GM03348 (cell line): ENCODE data around the gene COX4I1.

Experiments used
- DNase-seq: peaks from one replicate; pipeline ENCODE4 v3.0.0; 2012; ENCODE audit warnings: low spot score

The COX4I1 gene

DNA sequence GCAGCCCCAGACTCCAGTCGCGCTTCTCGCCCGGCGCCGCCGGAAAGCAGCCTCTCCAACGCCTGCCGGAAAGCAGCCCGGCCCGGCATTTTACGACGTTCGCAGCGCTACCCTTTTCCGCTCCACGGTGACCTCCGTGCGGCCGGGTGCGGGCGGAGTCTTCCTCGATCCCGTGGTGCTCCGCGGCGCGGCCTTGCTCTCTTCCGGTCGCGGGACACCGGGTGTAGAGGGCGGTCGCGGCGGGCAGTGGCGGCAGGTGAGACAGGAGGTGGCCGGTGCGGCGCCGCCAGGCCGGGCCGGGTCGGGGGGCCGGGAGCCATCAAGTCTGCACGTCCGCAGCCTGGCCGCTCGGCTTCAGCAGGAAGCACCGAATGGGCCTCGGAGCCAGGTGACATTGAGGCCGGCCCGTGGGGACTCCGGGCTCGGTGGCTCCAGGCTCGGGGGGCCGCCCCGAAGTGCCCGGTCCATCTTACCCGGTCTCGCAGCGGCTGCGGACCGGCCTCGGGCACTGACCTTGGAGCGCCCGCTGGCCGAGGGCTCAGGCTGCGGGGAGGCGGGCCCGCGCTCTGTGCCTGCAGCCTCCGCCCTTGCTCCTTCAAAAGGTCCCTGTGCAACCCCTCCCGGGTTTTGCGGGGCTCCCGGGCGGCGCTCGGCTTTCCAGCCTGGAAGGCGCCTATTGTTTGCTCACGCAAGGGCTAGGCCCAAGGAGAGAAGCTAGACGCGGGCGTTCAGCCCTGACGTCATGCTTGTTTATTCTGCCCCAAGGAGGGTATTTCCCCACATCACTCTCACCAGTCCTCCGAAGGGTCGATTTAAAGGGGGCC is at the start of gene COX4I1, which contains the start of gene EMC8:
Gene COX4I1, plus strand, starts transcription at position 199 of the 824 bp plus-strand sequence. CDS start 1,511 bp downstream, outside the sequence.
Gene EMC8, minus strand, starts transcription at position 48 of the 824 bp plus-strand sequence. CDS start 249 bp downstream, outside the sequence.
- peak; percentile 98 for DNase-seq

DNA sequence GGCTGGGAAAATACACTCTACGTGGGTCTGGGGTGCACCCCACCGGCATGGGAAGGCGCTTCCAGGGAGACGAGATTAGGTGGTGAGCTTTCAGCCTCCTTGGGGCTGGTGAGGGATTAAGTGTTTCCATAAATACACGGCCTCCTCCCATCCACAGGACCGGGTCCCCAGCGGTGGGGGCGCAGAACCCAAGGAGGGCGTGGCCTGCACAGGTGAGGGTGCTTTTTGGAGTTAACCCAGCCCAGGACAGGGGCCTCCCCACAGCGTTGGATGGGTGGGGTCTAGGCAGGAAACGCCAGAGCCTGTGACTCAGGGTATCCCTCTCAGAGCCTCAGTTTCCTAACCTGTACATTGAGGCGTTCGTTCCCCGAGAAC is 49.7 kb upstream of the COX4I1 start:
- DNase-seq, result no peak

DNA sequence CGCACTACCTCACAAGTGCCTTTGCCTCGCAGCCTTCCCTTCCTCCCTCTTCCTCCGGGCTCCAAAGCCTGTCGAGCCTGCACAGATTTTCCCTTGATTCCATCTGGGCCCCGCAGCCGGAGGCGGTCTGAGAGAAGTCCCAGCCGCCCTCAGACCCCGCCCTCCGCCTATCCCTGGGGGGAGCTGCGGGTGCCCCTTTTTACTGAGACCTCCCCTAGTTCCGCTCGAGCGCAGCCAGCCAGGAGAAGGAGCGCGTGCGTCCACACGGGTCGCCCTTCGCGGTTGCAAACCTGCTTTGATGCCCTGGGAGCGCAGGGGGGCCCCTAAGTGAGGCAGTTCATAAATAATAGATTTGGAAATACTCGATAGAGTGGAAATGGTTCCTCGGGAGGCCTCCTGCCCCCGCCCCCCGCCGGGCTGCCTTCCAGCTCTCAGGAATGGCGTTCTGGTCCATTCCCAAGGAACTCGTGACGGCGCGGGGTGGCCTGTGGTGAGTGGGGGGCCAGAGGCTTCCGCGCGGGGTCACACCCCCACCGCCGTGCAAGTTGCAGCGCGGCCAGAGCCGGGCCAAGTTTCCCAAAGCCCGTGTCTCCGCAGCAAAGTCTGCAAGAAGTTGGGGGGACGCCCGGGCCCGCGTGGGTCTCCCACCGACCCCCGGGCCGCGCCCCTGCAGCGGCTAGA is 49.2 kb upstream of the COX4I1 start:
- DNase-seq, result peak; percentile 89

DNA sequence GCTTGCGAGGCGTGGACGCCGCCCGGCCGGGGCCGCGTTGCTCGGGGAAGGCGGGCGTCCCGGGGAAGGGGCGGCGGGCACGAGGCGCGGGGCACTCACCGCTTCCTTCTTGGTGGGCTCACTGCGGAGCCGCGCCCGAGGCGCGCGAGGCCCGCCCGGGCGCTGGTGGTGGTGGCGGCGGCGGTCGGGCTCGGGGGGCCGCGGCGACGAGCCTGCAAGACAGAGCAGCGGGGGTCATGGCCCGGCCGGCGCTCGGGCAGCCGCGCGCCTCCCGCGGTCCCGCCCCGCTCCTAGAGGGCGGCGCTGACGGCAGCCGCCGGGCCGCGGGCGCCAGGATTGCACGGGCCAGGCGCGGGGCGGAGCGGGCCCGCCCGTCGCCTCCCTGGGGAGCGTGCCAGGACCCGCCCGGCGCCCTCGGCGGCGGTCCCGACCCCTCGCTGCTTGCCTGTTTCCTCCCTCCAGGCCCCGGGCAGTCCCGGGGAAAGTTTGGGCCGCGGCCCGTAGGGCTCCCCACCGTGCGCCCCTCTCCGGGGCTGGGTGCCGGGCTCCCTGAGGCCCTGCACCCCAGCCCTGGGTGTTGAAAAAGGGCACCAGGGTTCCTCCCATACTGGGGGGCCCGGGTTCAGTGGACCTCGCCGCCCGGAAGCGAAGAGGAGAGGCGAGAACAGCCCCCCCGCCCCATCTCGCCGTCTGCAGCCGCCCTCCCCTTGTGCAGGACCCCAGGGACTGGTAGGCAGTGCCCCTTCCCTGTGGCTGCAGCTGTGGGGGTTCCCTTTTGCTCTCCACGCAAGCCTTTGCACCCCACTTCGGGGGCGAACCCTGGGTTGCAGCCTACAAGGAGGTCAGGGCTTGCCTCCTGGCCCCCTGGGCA is 48.4 kb upstream of the COX4I1 start, which contains the start of gene C16orf74:
Gene C16orf74, minus strand, starts transcription at position 270 of the 871 bp plus-strand sequence. CDS start 15,879 bp downstream, outside the sequence.
- peak; percentile 96 for DNase-seq

DNA sequence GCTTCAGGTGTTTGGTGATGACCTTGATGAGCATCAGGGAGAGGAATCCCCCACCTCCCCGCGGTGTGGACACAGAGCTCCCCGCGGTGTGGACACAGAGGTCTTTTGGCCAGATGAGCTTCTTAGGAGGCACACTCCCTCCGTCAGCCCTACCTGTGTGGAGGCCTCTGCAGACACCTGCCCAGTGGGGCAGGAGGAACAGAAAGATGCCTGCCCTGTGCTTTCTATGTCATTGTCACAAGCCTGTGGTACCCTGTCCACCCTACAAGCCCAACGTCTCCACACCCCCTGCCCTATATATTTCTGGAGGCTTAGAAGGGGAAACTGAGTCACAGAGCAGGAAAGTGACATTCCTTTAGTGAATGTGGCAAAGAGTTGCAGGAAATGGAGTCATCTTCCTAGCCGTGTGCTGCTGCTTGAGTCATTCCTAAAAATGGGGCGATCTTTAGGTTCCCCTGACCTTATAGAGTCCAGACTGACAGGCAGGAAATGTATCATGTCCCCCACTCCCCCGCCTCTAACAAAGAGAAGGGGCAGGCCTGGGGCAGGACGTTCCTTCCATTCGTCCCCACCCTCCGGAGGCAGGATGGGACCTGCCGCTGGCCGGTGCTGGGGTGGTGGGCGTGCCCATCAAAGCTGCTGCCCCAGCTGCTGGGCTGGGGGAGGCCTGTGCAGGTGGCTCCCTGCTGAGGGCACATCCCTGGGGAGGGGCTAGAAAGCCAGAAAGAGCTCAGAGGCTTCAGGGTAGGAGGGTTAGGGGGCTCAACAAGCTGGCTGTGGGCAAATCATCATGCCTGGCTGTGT is 47.6 kb upstream of the COX4I1 start:
- no peak for DNase-seq

DNA sequence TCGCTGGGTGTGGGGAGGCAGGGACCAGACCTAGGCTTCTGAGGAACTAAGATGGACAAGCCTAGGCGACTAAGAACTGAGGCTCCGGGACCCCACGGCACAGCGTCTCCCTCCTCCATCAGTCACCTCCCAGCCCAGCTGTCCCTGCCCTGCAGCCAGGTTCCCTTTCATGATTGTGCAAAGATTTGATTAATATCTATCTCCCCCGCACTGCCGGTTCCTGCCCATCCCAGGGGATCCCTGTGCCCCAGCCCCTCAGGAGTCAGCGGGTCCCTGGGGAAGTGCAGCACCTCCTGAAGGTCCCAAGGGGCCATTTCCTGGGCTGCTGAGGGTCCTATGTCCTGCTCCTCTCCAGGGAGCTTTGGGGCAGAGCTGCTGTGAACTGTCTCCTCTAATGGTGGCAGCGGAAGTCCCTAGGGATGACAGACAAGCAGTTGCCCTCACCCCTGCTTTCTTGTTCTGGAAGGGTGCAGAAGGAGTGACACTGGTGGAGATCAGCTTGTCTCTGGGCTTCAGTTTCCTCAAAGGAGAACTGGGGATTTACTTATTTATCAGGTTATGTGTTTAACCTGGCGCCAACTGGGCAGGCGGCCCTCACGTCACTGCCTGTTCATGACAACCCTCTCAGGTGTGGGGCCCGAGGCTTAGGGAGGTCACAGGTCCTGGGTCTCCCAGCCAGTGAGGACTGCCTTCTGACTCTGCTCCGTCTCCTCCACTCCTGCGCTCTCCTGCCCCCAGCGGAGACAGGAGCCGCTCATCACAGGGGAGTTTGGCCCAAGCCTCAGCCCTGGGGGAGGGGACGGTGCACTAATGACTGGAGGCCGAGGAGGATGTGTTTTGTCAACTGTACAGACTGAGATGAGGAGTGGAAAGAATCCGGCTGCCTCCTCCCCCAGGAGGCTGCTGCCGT is 46.7 kb upstream of the COX4I1 start:
- no peak for DNase-seq

- DNase-seq, result no peak
Observed at GRCh38 chr16:85753559-85753958, 45.9 kb upstream of the COX4I1 start.

DNA sequence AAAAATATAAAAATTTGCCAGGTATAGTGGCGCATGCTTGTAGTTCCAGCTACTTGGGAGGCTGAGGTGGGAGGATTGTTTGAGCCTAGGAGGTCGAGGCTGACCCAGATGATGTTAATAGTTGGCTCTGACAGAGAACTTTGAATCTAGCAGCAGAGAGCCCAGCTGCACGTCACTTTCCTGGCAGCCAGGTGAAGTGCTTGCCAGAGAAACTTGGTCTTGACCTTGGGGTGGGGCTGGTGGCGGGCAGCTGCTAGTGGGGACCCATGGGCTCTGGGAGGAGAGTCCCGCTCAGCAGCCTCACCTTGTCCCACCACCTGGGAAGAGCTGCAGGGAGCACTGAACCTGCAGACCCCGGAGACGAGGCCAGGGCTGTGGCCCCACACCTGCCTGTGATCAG is 45.5 kb upstream of the COX4I1 start:
- DNase-seq, result no peak

DNA sequence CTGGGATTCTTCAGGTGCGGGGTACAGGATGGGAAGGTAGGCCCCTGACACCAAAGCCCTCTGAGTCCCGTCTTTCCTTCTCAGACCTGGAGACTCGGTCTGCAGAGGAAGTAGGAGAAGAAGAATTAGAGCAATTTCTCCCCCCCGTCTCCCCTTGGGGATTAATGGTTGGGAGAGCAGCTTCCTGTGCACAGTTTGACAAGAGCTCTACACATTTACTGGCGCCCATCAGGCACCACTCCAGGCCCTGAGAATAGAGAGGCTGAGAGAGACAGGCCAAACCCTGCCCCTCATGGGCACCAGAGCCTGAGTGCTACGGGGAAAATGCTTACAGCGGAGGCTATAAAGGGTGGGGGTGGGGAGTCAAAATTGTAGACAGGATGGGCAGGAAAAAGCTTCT is 45.1 kb upstream of the COX4I1 start:
- DNase-seq, result no peak

GRCh38 chr16:85755929-85756768 is 43.3 kb upstream of the COX4I1 start:
- DNase-seq, result no peak

DNA sequence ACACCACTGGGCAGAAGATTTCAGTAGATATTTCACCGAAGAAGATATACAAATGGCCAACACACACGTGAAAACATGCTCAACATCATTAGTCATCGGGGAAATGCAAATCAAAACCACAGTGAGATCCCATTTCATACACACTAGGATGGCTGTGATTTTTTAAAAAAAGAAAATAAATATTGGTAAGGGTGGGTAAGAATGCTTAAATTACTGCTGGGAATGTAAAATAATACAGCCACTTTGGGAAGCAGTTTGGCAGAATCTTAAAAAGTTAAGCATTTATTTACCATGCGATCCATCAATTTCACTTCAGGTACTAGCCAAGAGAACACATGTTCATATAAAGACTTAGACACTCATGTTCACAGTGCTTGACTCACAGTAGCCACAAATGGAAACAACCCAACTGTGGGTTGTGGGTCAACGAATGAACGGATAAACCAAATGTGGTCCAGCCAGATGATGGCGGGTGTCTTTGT is 42.1 kb upstream of the COX4I1 start:
- DNase-seq, result no peak

DNA sequence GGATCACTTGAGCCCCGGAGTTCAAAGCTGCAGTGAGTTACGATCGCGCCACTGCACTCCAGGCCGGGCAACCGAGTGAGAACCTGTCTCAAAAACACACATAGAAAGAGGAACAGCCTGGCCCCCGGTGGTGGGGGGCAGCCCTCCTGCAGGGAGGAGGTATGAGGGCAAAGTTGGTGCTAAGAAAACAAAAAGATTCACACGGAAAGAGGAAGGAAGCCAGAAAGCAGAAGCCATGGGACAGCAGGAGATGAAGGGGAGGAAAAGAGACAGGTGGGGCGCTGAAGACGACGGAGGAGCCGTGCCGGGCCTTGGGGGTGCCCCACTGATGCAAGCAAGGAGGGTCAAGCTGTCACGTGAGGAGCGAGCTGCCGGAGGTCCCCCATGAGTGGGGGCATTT is 40.4 kb upstream of the COX4I1 start:
- DNase-seq, result no peak

- no peak for DNase-seq
Observed at GRCh38 chr16:85759631-85760419, 39.7 kb upstream of the COX4I1 start.

GRCh38 chr16:85761861-85762260 is 37.6 kb upstream of the COX4I1 start:
- no peak for DNase-seq

GRCh38 chr16:85762970-85763369 is 36.5 kb upstream of the COX4I1 start:
- no peak for DNase-seq

- DNase-seq, result no peak
Observed at GRCh38 chr16:85763616-85764015, 35.9 kb upstream of the COX4I1 start.

- no peak for DNase-seq
Observed at GRCh38 chr16:85765211-85765610, 34.3 kb upstream of the COX4I1 start.

GRCh38 chr16:85765767-85766166 is 33.7 kb upstream of the COX4I1 start:
- DNase-seq, result no peak
